Thoracic aorta (tissue), 2 donors: Measurements from ENCODE around the gene UTP11. TPM values are rescaled to one million over a fixed set of nuclear protein-coding genes. Genes with fewer than 3 reads are reported as not detected.

ENCODE experiments used
- ATAC-seq: fragments of 150-250 bp; one replicate; pipeline ENCODE4 v1.8.0; 2017; ENCODE audit warnings: low read depth; ENCODE audit not compliant: insufficient number of reproducible peaks, low FRiP score
- DNase-seq: peaks from one replicate; pipeline ENCODE4 v3.0.0-alpha.2; 2020; ENCODE audit warnings: low spot score
- H3K27ac ChIP-seq, 2 donors: fragments of 200-600 bp; sonication (generic); 1 replicate in 1 of 2; 2 replicates in 1 of 2; pipeline ENCODE4 v1.5.1; 2016; ENCODE audit warnings: mild to moderate bottlenecking in 2 of 2, moderate library complexity in 2 of 2
- H3K27me3 ChIP-seq: fragments of 200-600 bp; sonication (generic); replicated peaks from 2 replicates; pipeline ENCODE4 v1.6.0; 2016; ENCODE audit warnings: mild to moderate bottlenecking; ENCODE audit not compliant: insufficient read depth
- H3K36me3 ChIP-seq: fragments of 200-600 bp; sonication (generic); one replicate; pipeline ENCODE4 v1.5.1; 2016
- H3K4me1 ChIP-seq, 2 donors: fragments of 200-600 bp; sonication (generic); 1 replicate in 1 of 2; 2 replicates in 1 of 2; pipeline versions ENCODE4 v1.5.1 to v1.6.0; 2016; ENCODE audit warnings: low read depth in 2 of 2, mild to moderate bottlenecking in 1 of 2; ENCODE audit not compliant: control insufficient read depth in 1 of 2
- H3K4me3 ChIP-seq: fragments of 200-600 bp; sonication (generic); 2 replicates; pipeline ENCODE4 v1.5.1; 2016; ENCODE audit warnings: mild to moderate bottlenecking
- H3K9me3 ChIP-seq: fragments of 200-600 bp; sonication (generic); 2 replicates; pipeline ENCODE4 v1.5.1; 2016
- CTCF ChIP-seq: fragments of 200-600 bp; sonication (generic); IDR thresholded peaks from one replicate; pipeline ENCODE4 v1.5.1; 2019; ENCODE audit warnings: antibody characterized with exemption
- total RNA-seq, 2 donors: library from RNA; depleted of rRNA; stranded (reverse); fragments of >200 nt; gene quantifications; one replicate each; pipeline versions ENCODE4 v1.1.0 to v1.2.3, GENCODE V29; 2016

The UTP11 gene
- total RNA-seq, 2 donors from 2014 or later: 14.6 to 76.9 TPM

DNA sequence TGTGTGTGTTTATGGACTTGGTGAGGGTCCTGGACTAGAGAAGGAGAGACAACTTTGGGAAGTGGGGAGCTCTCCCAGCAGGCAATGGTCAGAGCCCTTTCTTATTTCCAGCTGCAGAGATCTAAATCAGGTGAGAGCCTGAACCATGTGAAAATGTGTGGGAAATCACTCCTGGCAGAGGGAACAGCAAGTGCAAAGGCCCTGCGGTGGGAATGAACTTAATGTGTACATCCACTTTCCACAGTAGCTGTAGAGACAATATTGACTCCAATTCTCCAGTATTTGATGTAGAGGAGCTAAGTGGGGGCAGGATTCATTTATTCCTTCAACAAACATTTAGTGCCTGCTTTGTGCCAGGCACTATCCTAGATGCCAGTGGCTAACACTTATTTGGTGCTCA lies 48.8 kb downstream of the UTP11 start:
- no peak overlapping the region for H3K27ac ChIP-seq
- no peaks in the 10 kb centered on the region for H3K36me3 ChIP-seq
- H3K9me3 ChIP-seq: no peaks in the 10 kb centered on the region
- no peak for TF ChIP-seq CTCF
- H3K4me1 ChIP-seq: no peaks in the 10 kb centered on the region
- H3K4me3 ChIP-seq: no peak overlapping the region
- H3K27me3 ChIP-seq: no peaks in the 10 kb centered on the region
- no peak for DNase-seq
- no peak for ATAC-seq

DNA sequence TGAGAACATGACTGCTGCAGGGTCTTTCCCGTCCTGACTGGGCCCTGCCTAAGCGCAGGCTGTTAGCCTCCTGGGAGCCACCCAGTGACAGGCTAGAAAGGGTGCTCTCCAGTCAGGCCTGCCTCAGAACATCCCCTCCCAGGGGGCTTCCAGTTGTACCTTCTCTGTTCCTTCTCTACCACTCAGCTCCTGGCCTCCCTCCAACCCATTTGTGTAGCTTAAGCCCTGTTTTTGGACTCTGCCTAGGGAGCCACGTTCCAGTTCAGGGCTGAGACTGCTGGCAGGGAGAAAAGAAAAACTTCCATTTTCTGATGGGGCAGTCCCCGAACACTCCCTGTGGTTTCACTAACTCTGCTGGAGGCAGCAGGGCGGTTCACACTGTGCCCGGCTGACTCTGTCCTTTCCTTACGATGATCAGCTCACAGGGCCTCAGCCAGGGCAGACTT lies 49.4 kb downstream of the UTP11 start:
- no peaks in the 10 kb centered on the region for H3K27me3 ChIP-seq
- no peaks in the 10 kb centered on the region for H3K9me3 ChIP-seq
- no peak overlapping the region for H3K27ac ChIP-seq
- no peaks in the 10 kb centered on the region for H3K36me3 ChIP-seq
- H3K4me1 ChIP-seq: no peaks in the 10 kb centered on the region
- no peak overlapping the region for H3K4me3 ChIP-seq
- no peak for TF ChIP-seq CTCF
- ATAC-seq (no peak), DNase-seq (no peak)

GRCh38 chr1:38062361-38063288 lies 50.1 kb downstream of the UTP11 start:
- no peaks in the 10 kb centered on the region for H3K27me3 ChIP-seq
- H3K36me3 ChIP-seq: no peaks in the 10 kb centered on the region
- no peaks in the 10 kb centered on the region for H3K4me1 ChIP-seq
- DNase-seq: no peak
- no peaks in the 10 kb centered on the region for H3K9me3 ChIP-seq
- no peak for TF ChIP-seq CTCF
- H3K4me3 ChIP-seq: no peak overlapping the region
- no peak overlapping the region for H3K27ac ChIP-seq
- no peak for ATAC-seq

- ATAC-seq: no peak
- no peaks in the 10 kb centered on the region for H3K9me3 ChIP-seq
- no peaks in the 10 kb centered on the region for H3K36me3 ChIP-seq
- no peaks in the 10 kb centered on the region for H3K4me1 ChIP-seq
- DNase-seq: no peak
- H3K4me3 ChIP-seq: no peak overlapping the region
- TF ChIP-seq CTCF: no peak
- H3K27ac ChIP-seq: no peak overlapping the region
- H3K27me3 ChIP-seq: no peaks in the 10 kb centered on the region
Observed at GRCh38 chr1:38063616-38064015, 51.1 kb downstream of the UTP11 start.

DNA sequence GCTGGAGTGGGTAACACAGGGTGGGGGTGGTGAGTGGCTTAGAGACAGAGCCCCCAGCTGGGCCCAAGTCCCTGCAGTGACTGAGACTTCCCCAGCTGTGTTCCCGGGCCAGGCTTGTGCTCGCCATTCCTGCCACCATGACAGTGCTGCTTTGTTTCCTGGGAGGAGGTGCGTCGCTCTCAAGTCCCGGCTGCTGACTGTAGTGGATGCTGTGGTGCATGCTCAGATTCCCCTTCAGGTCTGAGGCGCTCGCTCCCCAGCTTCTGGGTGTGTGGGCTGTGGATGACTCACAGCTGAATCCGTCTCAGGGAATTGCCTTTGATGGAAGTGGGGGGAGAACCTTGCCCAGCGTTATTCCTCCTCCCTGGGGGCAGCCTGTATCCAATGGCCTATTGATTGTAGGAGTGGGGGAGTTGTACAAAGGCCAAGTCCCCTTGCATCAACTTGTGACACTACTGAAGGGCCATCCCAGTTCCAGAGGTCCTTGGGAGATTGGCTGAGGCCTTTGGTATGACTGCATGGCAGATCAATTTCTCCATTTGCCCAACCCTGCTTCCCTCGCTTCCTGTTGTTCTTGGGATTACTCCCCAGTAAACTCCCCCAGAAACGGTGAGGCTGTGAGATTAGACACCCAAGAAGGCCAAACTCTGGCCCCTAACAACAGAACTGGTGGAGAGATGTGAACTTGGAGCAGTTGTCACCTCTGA lies 51.8 kb downstream of the UTP11 start:
- H3K36me3 ChIP-seq: no peaks in the 10 kb centered on the region
- no peak overlapping the region for H3K27ac ChIP-seq
- no peaks in the 10 kb centered on the region for H3K4me1 ChIP-seq
- H3K27me3 ChIP-seq: no peaks in the 10 kb centered on the region
- H3K9me3 ChIP-seq: no peaks in the 10 kb centered on the region
- no peak for TF ChIP-seq CTCF
- ATAC-seq: no peak
- no peak overlapping the region for H3K4me3 ChIP-seq
- DNase-seq: no peak
